Bronchial epithelial cell (primary cell): ENCODE data around the gene PTGES3L. TPM values are rescaled to one million over a fixed set of nuclear protein-coding genes. Genes with fewer than 3 reads are reported as not detected.

ENCODE experiments used
- DNase-seq: peaks from one replicate; pipeline ENCODE4 v3.0.0-alpha.2; 2010; ENCODE audit warnings: low read depth
- FAIRE-seq: peaks from 2 replicates; lab custom pipeline; 2011; peaks lifted over from hg19 to GRCh38; lab: Jason Lieb, UNC
- H3K27me3 ChIP-seq: 2 replicates; pipeline ENCODE4 v1.5.1; 2011; ENCODE audit warnings: low read length; ENCODE audit not compliant: control insufficient read depth, insufficient read depth
- H3K36me3 ChIP-seq: 2 replicates; pipeline ENCODE4 v1.5.1; 2011; ENCODE audit warnings: low read length; ENCODE audit not compliant: control insufficient read depth, insufficient read depth
- H3K4me3 ChIP-seq: 2 replicates; pipeline ENCODE4 v1.5.1; 2011; ENCODE audit warnings: mild to moderate bottlenecking, low read depth, low read length, control low read depth
- total RNA-seq: library from RNA; depleted of rRNA; stranded (reverse); fragments of >200 nt; gene quantifications from 2 replicates; pipeline ENCODE4 v1.2.1, GENCODE V29; 2014
- TF ChIP-seq, protein P1 (sequence below): IDR thresholded peaks from 2 replicates; pipeline ENCODE4 v1.5.1; 2011; ENCODE audit warnings: mild to moderate bottlenecking, moderate library complexity, low read length, control low read depth, inconsistent platforms; ENCODE audit not compliant: insufficient read depth, severe bottlenecking

Gene PTGES3L
- total RNA-seq, 1 donor from 2014 or later: under 0.01 TPM

- FAIRE-seq: no peak
- no peak for DNase-seq
- TF ChIP-seq, protein P1, sequence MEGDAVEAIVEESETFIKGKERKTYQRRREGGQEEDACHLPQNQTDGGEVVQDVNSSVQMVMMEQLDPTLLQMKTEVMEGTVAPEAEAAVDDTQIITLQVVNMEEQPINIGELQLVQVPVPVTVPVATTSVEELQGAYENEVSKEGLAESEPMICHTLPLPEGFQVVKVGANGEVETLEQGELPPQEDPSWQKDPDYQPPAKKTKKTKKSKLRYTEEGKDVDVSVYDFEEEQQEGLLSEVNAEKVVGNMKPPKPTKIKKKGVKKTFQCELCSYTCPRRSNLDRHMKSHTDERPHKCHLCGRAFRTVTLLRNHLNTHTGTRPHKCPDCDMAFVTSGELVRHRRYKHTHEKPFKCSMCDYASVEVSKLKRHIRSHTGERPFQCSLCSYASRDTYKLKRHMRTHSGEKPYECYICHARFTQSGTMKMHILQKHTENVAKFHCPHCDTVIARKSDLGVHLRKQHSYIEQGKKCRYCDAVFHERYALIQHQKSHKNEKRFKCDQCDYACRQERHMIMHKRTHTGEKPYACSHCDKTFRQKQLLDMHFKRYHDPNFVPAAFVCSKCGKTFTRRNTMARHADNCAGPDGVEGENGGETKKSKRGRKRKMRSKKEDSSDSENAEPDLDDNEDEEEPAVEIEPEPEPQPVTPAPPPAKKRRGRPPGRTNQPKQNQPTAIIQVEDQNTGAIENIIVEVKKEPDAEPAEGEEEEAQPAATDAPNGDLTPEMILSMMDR: no peak
- Histone ChIP-seq H3K36me3 (peaks cover 17% of the 10 kb centered on the region), H3K27me3 (no peaks in the 10 kb centered on the region), H3K4me3 (no peak overlapping the region)
These were observed 39.5 kb upstream of the PTGES3L start for GRCh38 chr17:43019418-43019817.

- FAIRE-seq: no peak
- TF ChIP-seq, protein P1: no peak
- H3K36me3 ChIP-seq: peaks cover 18% of the 10 kb centered on the region
- no peak overlapping the region for H3K4me3 ChIP-seq
- no peaks in the 10 kb centered on the region for H3K27me3 ChIP-seq
- DNase-seq: no peak
These were observed 39.1 kb upstream of the PTGES3L start for GRCh38 chr17:43018932-43019331.

GRCh38 chr17:43018008-43018853, 38.4 kb upstream of the PTGES3L start:
- TF ChIP-seq, protein P1: no peak
- DNase-seq (no peak), FAIRE-seq (no peak)
- H3K36me3 ChIP-seq: peaks cover 18% of the 10 kb centered on the region
- no peak overlapping the region for H3K4me3 ChIP-seq
- H3K27me3 ChIP-seq: no peaks in the 10 kb centered on the region

DNA sequence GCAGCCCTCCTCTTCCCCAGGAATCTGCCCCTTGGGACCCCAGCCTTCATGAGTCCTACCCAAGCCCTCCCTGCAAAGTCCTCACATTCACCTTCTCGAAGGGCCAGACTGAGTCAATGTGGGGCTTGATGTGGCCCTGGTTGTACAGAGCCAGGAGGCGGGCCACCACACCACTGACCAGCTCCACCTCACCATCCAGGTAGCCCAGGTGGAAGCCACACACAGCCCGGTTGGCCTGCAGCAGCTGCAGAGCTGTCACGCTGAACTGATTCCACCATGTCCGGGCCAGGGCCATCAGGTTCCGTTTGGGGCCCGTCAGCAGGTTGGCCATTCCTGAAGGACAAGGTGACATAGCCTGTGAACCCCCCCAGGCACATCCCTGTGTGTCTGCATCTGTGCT, 36.3 kb upstream of the PTGES3L start:
- TF ChIP-seq, protein P1: no peak
- Histone ChIP-seq H3K4me3 (no peak overlapping the region), H3K27me3 (no peaks in the 10 kb centered on the region), H3K36me3 (peaks cover 18% of the 10 kb centered on the region)
- DNase-seq: no peak
- no peak for FAIRE-seq

DNA sequence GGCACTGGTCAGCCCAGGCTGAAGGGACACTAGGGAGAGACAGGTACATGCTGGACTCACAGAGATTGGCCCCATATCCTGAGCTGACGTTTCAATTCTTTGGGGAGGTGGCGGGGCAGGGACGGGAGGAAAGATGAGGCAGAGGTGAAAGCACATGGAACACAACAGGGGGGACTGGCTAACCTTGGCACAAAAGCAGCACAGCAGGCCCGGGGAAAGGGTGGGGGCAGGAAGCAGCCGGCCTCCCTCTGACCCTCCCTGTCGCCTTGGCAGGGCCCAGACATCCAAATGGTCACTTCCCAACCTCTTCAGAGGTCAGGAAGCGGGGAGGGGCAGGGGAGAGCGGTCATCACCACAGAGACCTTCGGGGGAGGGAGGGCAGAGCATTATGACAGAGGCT, 35.7 kb upstream of the PTGES3L start:
- Histone ChIP-seq H3K27me3 (no peaks in the 10 kb centered on the region), H3K36me3 (peaks cover 18% of the 10 kb centered on the region), H3K4me3 (no peak overlapping the region)
- no peak for FAIRE-seq
- no peak for DNase-seq
- TF ChIP-seq, protein P1: no peak
